GM23338 (cell line): ENCODE data around the gene DNAJC27. TPM values are rescaled to one million over a fixed set of nuclear protein-coding genes. Genes with fewer than 3 reads are reported as not detected.

Source experiments
- ATAC-seq: fragments of 200-7000 bp; cut with Tn5 transposase; 3 replicates; pipeline ENCODE4 v1.9.1; 2020
- DNase-seq: peaks from one replicate; pipeline ENCODE4 v3.0.0-alpha.2; 2015; ENCODE audit warnings: low spot score
- H2AFZ ChIP-seq: fragments of 200-600 bp; sonication (generic); 2 replicates; pipeline ENCODE4 v1.8.0; 2016; ENCODE audit warnings: antibody characterized with exemption, mild to moderate bottlenecking, moderate library complexity
- H3F3A ChIP-seq: fragments of 200-600 bp; sonication (generic); replicated peaks from 2 replicates; pipeline ENCODE4 v1.8.0; 2017; ENCODE audit warnings: antibody characterized with exemption, mixed run types, low read depth
- H3K27ac ChIP-seq: fragments of 200-600 bp; sonication (generic); 2 replicates; pipeline ENCODE4 v1.6.1; 2016; ENCODE audit warnings: low read depth
- H3K27me3 ChIP-seq: fragments of 200-600 bp; sonication (generic); 2 replicates; pipeline ENCODE4 v1.8.0; 2016; ENCODE audit warnings: mild to moderate bottlenecking, mixed run types, moderate library complexity; ENCODE audit not compliant: insufficient read depth
- H3K36me3 ChIP-seq: fragments of 200-600 bp; sonication (generic); 2 replicates; pipeline ENCODE4 v1.8.0; 2016; ENCODE audit warnings: mild to moderate bottlenecking; ENCODE audit not compliant: insufficient read depth
- H3K4me1 ChIP-seq: fragments of 200-600 bp; sonication (generic); 2 replicates; pipeline ENCODE4 v1.8.0; 2016; ENCODE audit warnings: mild to moderate bottlenecking, moderate library complexity; ENCODE audit not compliant: insufficient read depth
- H3K4me2 ChIP-seq: fragments of 200-600 bp; sonication (generic); 2 replicates; pipeline ENCODE4 v1.7.1; 2017; ENCODE audit warnings: mixed run types
- H3K4me3 ChIP-seq: fragments of 200-600 bp; sonication (generic); 2 replicates; pipeline ENCODE4 v1.6.1; 2016; ENCODE audit warnings: mixed run types
- H3K79me2 ChIP-seq: fragments of 200-600 bp; sonication (generic); replicated peaks from 2 replicates; pipeline ENCODE4 v1.8.0; 2017; ENCODE audit warnings: mild to moderate bottlenecking; ENCODE audit not compliant: insufficient read depth
- H3K9me2 ChIP-seq: fragments of 200-600 bp; sonication (generic); 2 replicates; pipeline ENCODE4 v1.8.0; 2017; ENCODE audit not compliant: insufficient read depth
- H4K20me1 ChIP-seq: fragments of 200-600 bp; sonication (generic); replicated peaks from 2 replicates; pipeline ENCODE4 v1.8.0; 2017; ENCODE audit warnings: mild to moderate bottlenecking; ENCODE audit not compliant: insufficient read depth
- H3K27ac Mint-ChIP-seq: 2 replicates; pipeline ENCODE4 v1.8.0; 2020; ENCODE audit warnings: inconsistent platforms, mild to moderate bottlenecking, moderate library complexity, mixed read lengths
- H3K27me3 Mint-ChIP-seq: 3 replicates; pipeline ENCODE4 v1.8.0; 2022; ENCODE audit warnings: low read depth, mild to moderate bottlenecking, moderate library complexity, mixed read lengths, inconsistent platforms; ENCODE audit not compliant: insufficient read depth, poor library complexity
- H3K36me3 Mint-ChIP-seq: 3 replicates; pipeline ENCODE4 v1.8.0; 2021; ENCODE audit warnings: low read depth, mild to moderate bottlenecking, inconsistent platforms, moderate library complexity, mixed read lengths
- H3K4me1 Mint-ChIP-seq: 3 replicates; pipeline ENCODE4 v1.8.0; 2020; ENCODE audit warnings: mild to moderate bottlenecking, inconsistent platforms, mixed read lengths
- H3K4me3 Mint-ChIP-seq: 3 replicates; pipeline ENCODE4 v1.8.0; 2021; ENCODE audit warnings: moderate library complexity, mild to moderate bottlenecking, inconsistent platforms, mixed read lengths
- H3K9me3 Mint-ChIP-seq: 3 replicates; pipeline ENCODE4 v1.8.0; 2020; ENCODE audit warnings: moderate library complexity, mild to moderate bottlenecking, inconsistent platforms, mixed read lengths
- ETS1 ChIP-seq: IDR thresholded peaks from 2 replicates; pipeline ENCODE4 v1.6.1; 2016; ENCODE audit warnings: antibody characterized with exemption
- EZH2 ChIP-seq: fragments of 200-600 bp; sonication (generic); IDR thresholded peaks from one replicate; pipeline ENCODE4 v1.8.0; 2017; ENCODE audit warnings: antibody characterized with exemption, mild to moderate bottlenecking, low read depth; ENCODE audit not compliant: unreplicated experiment
- JUNB ChIP-seq: IDR thresholded peaks from one replicate; pipeline ENCODE4 v1.6.1; 2016; ENCODE audit warnings: antibody characterized with exemption; ENCODE audit not compliant: unreplicated experiment
- NANOG ChIP-seq: IDR thresholded peaks from 2 replicates; pipeline ENCODE4 v1.6.1; 2016; ENCODE audit warnings: antibody characterized with exemption, borderline replicate concordance
- REST ChIP-seq: IDR thresholded peaks from one replicate; pipeline ENCODE4 v1.6.1; 2018; ENCODE audit warnings: antibody characterized with exemption; ENCODE audit not compliant: unreplicated experiment
- STAT1 ChIP-seq: IDR thresholded peaks from one replicate; pipeline ENCODE4 v1.6.1; 2016; ENCODE audit warnings: antibody characterized with exemption; ENCODE audit not compliant: unreplicated experiment
- ZNF462 ChIP-seq: fragments of 250-450 bp; sonication (Bioruptor Pico); IDR thresholded peaks from 2 replicates; pipeline ENCODE4 v1.5.0; 2020; ENCODE audit warnings: mild to moderate bottlenecking, moderate library complexity
- polyA plus RNA-seq: library from polyadenylated mRNA; unstranded; fragments of >200 nt; fragmentation: Nextera tagmentation; extraction: Ambion mirVana; gene quantifications from 2 replicates; pipeline ENCODE4 v1.2.1, GENCODE V29; 2016
- total RNA-seq: library from RNA; depleted of rRNA; stranded (reverse); fragments of >200 nt; shearing (Covaris generic); gene quantifications from 2 replicates; pipeline ENCODE4 v1.2.3, GENCODE V29; 2014

Gene DNAJC27
- total and polyA plus RNA-seq, 2 experiments from 2014 or later = 2.4 to 2.6 TPM

- TF ChIP-seq ETS1 (no peak), NANOG (no peak), STAT1 (no peak), JUNB (no peak), EZH2 (no peak), REST (no peak)
Observed at GRCh38 chr2:24906466-24906865, 65.3 kb downstream of the DNAJC27 start (continued).

- no peaks in the 10 kb centered on the region for H3F3A ChIP-seq
- H3K27me3 ChIP-seq = no peaks in the 10 kb centered on the region
- Mint-ChIP-seq H3K36me3 (peaks cover 26% of the 10 kb centered on the region), H3K27me3 (peaks cover 11% of the 10 kb centered on the region), H3K27ac (peak overlapping the region; percentile 25), H3K4me3 (no peak overlapping the region), H3K4me1 (peaks cover 15% of the 10 kb centered on the region), H3K9me3 (no peaks in the 10 kb centered on the region; the same call in 2 of the 3 replicates)
- no peaks in the 10 kb centered on the region for H3K4me1 ChIP-seq
- DNase-seq (no peak), ATAC-seq (peak; percentile 56)
- peaks cover 8% of the 10 kb centered on the region; the same call in 1 of the 2 replicates for H3K79me2 ChIP-seq
- H3K4me2 ChIP-seq = no peak overlapping the region
- no peak overlapping the region for H3K27ac ChIP-seq
- H2AFZ ChIP-seq = no peak overlapping the region
- H3K9me2 ChIP-seq = no peaks in the 10 kb centered on the region
- H4K20me1 ChIP-seq = no peaks in the 10 kb centered on the region; the same call in 1 of the 2 replicates
- H3K4me3 ChIP-seq = no peak overlapping the region
- no peaks in the 10 kb centered on the region for H3K36me3 ChIP-seq
- TF ChIP-seq ETS1 (no peak), ZNF462 (0 out of 2 replicates have a peak, but pooled peaks have one; percentile 16), STAT1 (no peak), EZH2 (no peak), JUNB (no peak)
Observed at GRCh38 chr2:24903161-24904103, 68.3 kb downstream of the DNAJC27 start.
